ENCODE measurements around the gene PLEKHG4B. TPM values are rescaled to one million over a fixed set of nuclear protein-coding genes. Genes with fewer than 3 reads are reported as not detected.

Gene PLEKHG4B
- total and polyA plus RNA-seq, 2 of the 8 experiments (the other 6 are each of a cell fraction or from before 2014, with no cell fraction given) = 31.1 to 43.6 TPM

- Histone ChIP-seq H2BK12ac (ENCODE audit: low read depth, low read length) (no peak overlapping the region), H4K91ac (replicated peaks; ENCODE audit: insufficient read length, low read length) (no peak overlapping the region), H3K79me2 (ENCODE audit: control insufficient read depth in 1 of 2, insufficient read depth in 2 of 2, low read length in 2 of 2) (no peaks in the 10 kb centered on the region), H3K4ac (replicated peaks; ENCODE audit: insufficient read length, low read depth, low read length) (no peak overlapping the region), H3K23ac (ENCODE audit: insufficient read length) (no peak overlapping the region), H2BK20ac (ENCODE audit: low read length) (no peak overlapping the region), H3K27me3 (replicated peaks in 1 of 4; ENCODE audit: control insufficient read depth in 3 of 4, extremely low read depth in 1 of 4, insufficient read depth in 3 of 4, low read length in 3 of 4) (no peaks in the 10 kb centered on the region), H4K5ac (ENCODE audit: insufficient read length, low read depth, low read length) (no peak overlapping the region), H2BK5ac (ENCODE audit: low read depth, low read length) (no peak overlapping the region), H4K20me1 (replicated peaks in 1 of 2; ENCODE audit: control insufficient read depth in 1 of 2, insufficient read depth in 2 of 2, low read length in 2 of 2) (peaks cover 0 to 12% of the 10 kb centered on the region in 2 experiments), H3K4me2 (ENCODE audit: insufficient read depth in 1 of 2, low read depth in 2 of 2, low read length in 2 of 2) (no peak overlapping the region), H3K9ac (replicated peaks in 1 of 4; ENCODE audit: extremely low read depth in 1 of 4, low read depth in 3 of 4, low read length in 3 of 4) (no peak overlapping the region), H3K79me1 (ENCODE audit: low read depth, low read length) (no peaks in the 10 kb centered on the region; the same call in 1 of the 2 replicates), H3K4me1 (replicated peaks in 1 of 4; ENCODE audit: control insufficient read depth in 3 of 4, insufficient read depth in 4 of 4, low read length in 3 of 4) (peaks cover 0 to 12% (median 8%) of the 10 kb centered on the region in 4 experiments; a peak in 5 of 7 replicates), H2AFZ (ENCODE audit: low read length) (no peak overlapping the region), H2BK120ac (replicated peaks; ENCODE audit: low read depth, low read length) (no peak overlapping the region), H2AK5ac (ENCODE audit: low read depth, low read length) (no peak overlapping the region), H2BK15ac (ENCODE audit: low read length) (no peak overlapping the region), H3K56ac (replicated peaks; ENCODE audit: insufficient read length, low read depth, low read length) (no peak overlapping the region), H3K36me3 (ENCODE audit: control insufficient read depth in 2 of 4, insufficient read depth in 4 of 4, low read length in 3 of 4) (no peaks in the 10 kb centered on the region), H3K23me2 (ENCODE audit: low read depth, low read length) (no peaks in the 10 kb centered on the region), H3K14ac (ENCODE audit: insufficient read length) (no peak overlapping the region), H4K8ac (ENCODE audit: extremely low read depth, insufficient read depth, low read length) (no peak overlapping the region), H3K9me3 (ENCODE audit: insufficient read depth in 2 of 2, low read depth in 1 of 2, low read length in 1 of 2) (no peaks in the 10 kb centered on the region), H3K27ac (ENCODE audit: low read depth, low read length) (no peak overlapping the region), H3K4me3 (ENCODE audit: extremely low read depth in 1 of 4, insufficient read depth in 2 of 4, low read depth in 3 of 4, low read length in 4 of 4) (no peak overlapping the region), H3K18ac (ENCODE audit: extremely low read depth, low read length) (no peak overlapping the region)
- FAIRE-seq = no peak
- POLR2A ChIA-PET (ENCODE audit: partially characterized antibody) = interaction anchor here (0.6 to 3.1 kb wide), 3 partner anchors 11 to 25 kb away, joined by 3 to 11 read pairs (median 4); partner anchors contain the start of genes CCDC127 and SDHA
- CTCF ChIA-PET (ENCODE audit: partially characterized antibody) = interaction anchor here (1.1 to 2.2 kb wide), 2 partner anchors 39 to 136 kb away, joined by 3 to 7 read pairs; no protein-coding TSS in a partner anchor
- WGBS, 2 experiments (ENCODE audit: extremely low coverage in 1 of 2, insufficient coverage in 1 of 2, insufficient read length in 1 of 2, insufficient replicate concordance in 2 of 2, low coverage in 1 of 2, low lambda C conversion rate in 2 of 2, missing lambda C conversion rate in 1 of 2) = 78% methylated on average over 7 of the region's 9 CpGs; no CpG with 5 or more reads in 1 of the 2 experiments
- no peak for DNase-seq (ENCODE audit: low read depth in 1 of 2, low spot score in 2 of 2)
- TF ChIP-seq NANOG (IDR thresholded peaks at IDR 0.05; ENCODE audit: insufficient read depth, low read depth, low read length, poor library complexity, severe bottlenecking) = no peak
- no peak for TF ChIP-seq RXRA (IDR thresholded peaks at IDR 0.05; ENCODE audit: insufficient read depth, low read depth, low read length)
- TF ChIP-seq SRF (IDR thresholded peaks at IDR 0.05; ENCODE audit: low read depth, low read length) = no peak
- no peak for TF ChIP-seq SP2 (IDR thresholded peaks at IDR 0.05; ENCODE audit: low read length)
- no peak for TF ChIP-seq JUND (IDR thresholded peaks at IDR 0.05; ENCODE audit: low read length)
- no peak for TF ChIP-seq CTBP2 (IDR thresholded peaks at IDR 0.05; ENCODE audit: borderline replicate concordance, insufficient read depth, insufficient read length, low read length)
- TF ChIP-seq BRCA1 (IDR thresholded peaks at IDR 0.05; ENCODE audit: low read depth, low read length) = no peak
- no peak for TF ChIP-seq CBX8 (IDR thresholded peaks at IDR 0.05; ENCODE audit: borderline replicate concordance, low read depth, low read length)
- TF ChIP-seq JUN (IDR thresholded peaks at IDR 0.05; ENCODE audit: low read depth, low read length) = no peak
- no peak for TF ChIP-seq SAP30 (IDR thresholded peaks at IDR 0.05; ENCODE audit: insufficient read depth, insufficient replicate concordance, low read length)
- no peak for TF ChIP-seq TAF7 (optimal IDR thresholded peaks at IDR 0.05; ENCODE audit: borderline replicate concordance, low read depth, low read length)
- no peak for TF ChIP-seq USF2 (IDR thresholded peaks at IDR 0.05; ENCODE audit: low read length)
- TF ChIP-seq ASH2L (IDR thresholded peaks at IDR 0.05; ENCODE audit: low read length) = no peak
- no peak for TF ChIP-seq GTF2F1 (IDR thresholded peaks at IDR 0.05; ENCODE audit: borderline replicate concordance, low read depth, low read length)
Measured at GRCh38 chr5:192691-192969, 100.7 kb downstream of the PLEKHG4B start.
